ENCODE results near the gene IER2.

Gene IER2
- 602 to 1,287 reads per million in 2 donors for total RNA-seq

- DNase-seq = peak; percentile 82 to 96 (median 90)
These were observed at the start of gene IER2, which contains the start of gene STX10 for GRCh38 chr19:13150187-13150930. Gene IER2, plus strand, starts transcription at chr19:13150411. Its CDS starts 2,776 bp downstream, at chr19:13153187. Gene STX10, minus strand, starts transcription at chr19:13150375. Its CDS starts 202 bp downstream, at chr19:13150173.

DNA sequence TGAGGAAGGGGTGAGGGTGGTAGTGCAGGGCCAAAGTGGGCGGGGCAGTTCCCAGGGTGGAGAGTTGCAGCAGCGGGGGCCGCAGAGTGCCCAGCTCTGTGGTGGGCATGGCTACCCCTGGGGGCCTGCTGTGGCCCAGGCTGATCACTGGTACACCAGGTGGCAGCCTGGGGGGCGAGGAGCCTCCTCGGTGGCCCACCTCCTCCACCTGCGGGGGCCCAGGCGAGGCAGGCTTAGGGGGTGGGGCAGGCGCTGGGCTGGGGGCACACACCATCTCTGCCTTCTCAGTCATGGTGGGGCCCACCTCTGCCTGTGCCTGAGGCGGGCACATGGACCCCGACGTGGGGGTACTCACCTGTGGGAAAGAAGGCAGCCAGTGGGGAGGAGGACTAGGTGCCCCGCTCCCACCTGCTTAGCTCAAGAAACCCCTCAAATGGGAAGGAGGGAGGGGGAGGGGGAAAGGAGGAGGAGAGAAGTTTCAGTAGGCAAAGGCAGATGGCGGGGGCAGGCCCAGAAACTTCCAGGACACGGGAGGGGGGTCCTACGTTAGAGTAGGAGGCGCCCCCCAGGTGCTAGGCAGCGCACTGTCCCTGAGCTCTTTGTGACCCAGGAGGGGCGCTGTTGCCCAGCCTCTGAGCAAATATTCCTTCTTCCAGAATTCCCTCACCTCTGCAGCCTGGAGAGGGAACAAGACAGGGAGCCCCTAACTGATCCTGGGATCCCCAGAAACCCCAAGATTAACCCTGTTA, 49.2 kb upstream of the IER2 start:
- no peak for DNase-seq

GRCh38 chr19:13101590-13102415, 48.4 kb upstream of the IER2 start:
- DNase-seq = no peak

- no peak for DNase-seq
These were observed 47.9 kb upstream of the IER2 start for GRCh38 chr19:13102416-13102665.

GRCh38 chr19:13102666-13103580, 47.3 kb upstream of the IER2 start, which contains the start of gene LYL1:
Gene LYL1, minus strand, starts transcription at chr19:13102858. Its CDS starts 1,687 bp downstream, at chr19:13101171.
- peak in 1 of 5 experiments; percentile 34 for DNase-seq

DNA sequence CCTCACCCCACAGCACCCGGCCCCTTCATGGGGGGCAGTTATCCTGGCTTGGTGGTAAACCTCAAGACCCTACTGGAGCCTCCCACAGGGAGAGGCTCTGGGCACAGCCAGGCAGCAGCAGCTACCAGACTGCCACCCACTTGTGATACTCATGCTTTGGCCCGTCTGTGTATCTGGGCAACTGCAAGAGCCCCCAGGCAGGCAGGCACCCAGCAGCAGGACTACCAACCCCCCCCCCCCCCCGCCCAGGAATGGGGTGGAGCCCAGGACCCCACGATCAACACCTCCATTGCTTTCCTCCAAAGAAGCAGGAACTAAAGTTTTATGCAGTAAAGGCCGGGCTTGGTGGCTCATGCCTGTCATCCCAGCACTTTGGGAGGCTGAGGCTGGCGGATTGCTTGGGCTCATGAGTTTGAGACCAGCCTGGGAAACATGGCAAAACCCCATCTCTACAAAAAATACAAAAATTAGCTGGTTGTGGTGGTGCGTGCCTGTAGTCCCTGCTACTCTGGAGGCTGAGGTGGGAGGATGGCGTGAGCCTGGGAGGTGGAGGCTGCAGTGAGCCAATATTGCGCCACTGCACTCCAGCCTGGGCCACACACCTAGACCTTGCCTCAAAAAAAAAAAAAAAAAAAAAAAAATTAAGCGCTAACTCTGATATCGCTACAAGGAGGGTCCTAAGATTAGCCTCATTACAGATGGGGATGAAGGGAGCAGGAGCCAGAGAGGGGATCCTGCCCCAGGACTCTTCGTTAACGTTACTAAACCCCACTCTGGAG, 46.4 kb upstream of the IER2 start:
- no peak for DNase-seq

GRCh38 chr19:13104360-13104847, 45.8 kb upstream of the IER2 start:
- DNase-seq = peak; percentile 45 to 71 (median 49)

DNA sequence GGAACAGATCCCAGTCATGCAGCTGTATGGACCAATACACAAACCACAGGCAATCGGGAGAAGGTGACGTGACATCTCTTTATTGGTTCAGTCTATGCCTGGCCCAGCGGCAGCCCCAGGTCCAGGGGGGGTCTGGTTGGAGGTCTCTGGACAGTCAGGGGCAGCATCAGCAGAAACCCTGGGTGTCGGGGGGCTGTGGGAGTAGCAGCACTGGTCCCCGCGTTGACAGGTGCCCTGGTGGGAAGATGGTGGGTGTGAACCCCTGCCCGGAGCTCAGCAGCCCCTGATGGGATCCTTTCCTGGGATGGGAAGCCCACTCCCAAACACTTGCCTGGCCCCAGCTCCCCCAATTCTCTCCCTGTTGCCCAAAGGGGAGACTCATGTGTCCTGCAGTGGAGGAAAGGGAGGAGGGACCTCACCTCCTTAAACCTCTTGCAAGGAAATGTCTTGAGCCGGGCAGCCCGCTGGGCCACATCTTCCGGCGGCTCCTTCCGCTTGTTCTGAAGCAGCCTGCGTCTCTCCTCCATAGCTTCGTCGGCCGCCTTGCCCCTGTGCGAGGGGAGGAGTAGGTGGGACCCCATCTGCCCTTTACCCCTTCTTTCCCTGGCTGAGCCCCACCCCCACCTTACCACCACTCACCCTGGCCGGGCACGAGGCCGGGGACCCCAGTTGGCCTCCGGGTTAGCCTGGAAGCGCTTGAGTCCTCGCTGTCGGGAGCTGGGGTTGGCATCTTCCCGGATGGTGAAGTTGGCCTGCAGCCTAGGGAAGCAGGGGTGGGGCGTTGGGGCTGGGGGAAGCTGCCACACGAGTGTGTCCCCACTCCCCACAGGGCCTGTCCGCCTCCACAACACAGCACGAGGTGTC, 45.1 kb upstream of the IER2 start:
- peak in 1 of 5 experiments; percentile 64 for DNase-seq

- DNase-seq = no peak
These were observed 40.7 kb upstream of the IER2 start for GRCh38 chr19:13109361-13110098.

DNA sequence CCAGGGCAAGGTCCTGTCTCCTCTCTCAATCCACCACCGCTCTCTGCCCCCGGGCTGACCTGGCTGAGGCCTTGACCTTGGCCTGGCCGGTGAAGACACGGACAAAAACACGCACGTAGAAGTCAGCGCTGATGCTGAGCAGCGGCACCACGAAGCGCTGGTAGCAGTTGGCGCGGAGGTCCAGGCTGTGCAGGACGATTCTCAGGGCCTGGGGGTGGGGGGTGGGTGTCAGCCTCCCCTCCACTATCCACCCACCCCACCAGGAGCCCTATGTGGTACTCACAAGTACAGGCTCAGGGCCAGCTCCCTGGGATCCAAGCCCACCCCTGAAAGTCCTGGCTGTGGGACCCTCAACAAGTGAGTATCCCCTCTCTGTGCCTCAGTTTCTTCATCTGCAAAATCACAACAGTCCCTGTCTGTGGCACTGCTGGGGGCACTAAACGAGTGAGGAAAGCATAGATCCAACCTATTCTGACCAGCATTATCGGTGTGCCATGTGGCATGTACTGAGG, 40.1 kb upstream of the IER2 start:
- no peak for DNase-seq

- DNase-seq = no peak
These were observed 37.7 kb upstream of the IER2 start for GRCh38 chr19:13112555-13112954.

DNA sequence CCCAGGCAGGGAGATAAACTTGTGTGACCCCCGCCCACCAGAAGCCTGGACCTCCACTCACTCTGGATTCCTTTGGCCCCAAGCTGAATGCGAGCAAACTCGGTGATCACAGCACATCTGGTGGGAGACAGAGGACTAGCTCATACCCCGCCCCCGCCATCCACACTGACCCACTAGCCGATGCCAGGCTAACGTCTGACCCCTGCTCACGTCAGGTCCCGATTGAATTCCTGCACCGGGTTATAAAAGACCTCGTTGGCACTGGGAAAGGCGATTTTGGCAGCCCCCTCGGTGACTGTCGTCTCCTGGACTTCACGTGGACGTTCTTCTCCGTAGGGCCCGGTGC, 34.3 kb upstream of the IER2 start:
- no peak for DNase-seq

DNA sequence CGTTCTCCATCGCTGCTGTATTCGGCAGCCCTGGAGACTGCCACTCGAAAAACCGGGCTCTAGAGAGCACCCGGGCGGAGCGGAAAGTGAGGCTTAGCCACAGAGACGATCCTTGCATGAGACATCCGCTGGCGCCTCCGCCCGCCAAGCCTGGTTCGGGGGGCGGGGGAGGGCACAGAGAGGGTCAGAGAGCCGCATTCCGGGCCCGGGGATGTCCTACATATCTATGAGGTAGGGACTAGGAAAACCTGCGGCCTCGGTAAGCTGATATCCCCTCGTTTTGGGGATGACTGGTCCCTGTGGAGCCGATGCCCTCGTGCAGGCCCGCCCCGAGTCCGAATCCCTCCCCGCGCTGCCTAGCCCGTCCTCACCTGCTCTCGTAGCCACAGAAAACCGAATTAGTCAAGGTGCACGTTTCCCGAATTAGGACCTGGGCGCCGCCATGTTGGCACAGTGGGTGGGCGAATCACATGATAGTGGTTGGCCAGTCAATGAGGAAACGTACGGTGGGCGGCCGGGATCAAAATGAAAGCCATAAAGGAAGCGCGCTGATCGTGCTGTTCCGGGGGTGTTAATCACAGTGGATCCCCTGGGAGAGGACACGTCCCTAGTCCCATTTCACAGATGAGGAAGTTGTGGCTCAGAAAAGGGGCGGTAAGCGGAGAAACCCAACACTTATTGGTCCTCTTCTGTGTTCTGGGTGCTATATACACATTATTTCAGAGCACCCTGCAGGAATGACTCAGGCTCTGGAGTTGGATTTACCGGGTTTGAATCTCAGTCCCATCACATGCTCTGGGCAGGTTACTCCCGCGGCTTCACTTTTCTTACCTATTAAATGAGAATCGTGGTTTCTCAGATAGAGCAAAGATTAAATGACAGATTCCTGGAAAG, 33.7 kb upstream of the IER2 start, which contains the start of gene TRMT1:
Gene TRMT1, minus strand, starts transcription at position 459 of the 894 bp plus-strand sequence. Its CDS starts 341 bp downstream, at position 118.
- peak; percentile 74 to 92 (median 84) for DNase-seq

DNA sequence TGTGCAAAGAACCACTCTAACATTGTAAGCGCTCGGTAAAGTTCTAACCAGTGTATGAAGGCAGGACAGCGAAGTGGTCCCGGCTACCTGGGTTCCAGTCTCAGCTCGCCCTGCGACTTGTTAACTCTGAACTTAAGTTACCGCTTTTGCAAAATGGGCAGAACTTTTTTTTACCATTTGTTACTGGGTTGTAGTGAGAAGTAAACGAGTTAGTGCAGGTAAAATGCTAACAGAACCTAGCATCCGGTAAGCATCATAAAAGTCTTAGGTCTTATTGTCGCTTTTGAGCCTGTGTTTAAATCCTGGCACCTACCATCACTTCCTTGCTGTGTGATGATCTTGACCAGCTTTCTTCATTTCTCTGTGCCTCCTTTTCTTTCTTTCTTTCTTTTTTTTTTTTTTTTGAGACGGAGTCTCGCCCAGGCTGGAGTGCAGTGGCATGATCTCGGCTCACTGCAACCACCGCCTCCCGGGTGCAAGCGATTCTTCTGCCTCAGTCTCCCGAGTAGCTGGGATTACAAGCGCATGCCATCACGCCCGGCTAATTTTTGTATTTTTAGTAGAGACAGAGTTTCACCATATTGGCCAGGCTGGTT, 32.9 kb upstream of the IER2 start:
- peak in 2 of 5 experiments; percentile 30 to 51 for DNase-seq

DNA sequence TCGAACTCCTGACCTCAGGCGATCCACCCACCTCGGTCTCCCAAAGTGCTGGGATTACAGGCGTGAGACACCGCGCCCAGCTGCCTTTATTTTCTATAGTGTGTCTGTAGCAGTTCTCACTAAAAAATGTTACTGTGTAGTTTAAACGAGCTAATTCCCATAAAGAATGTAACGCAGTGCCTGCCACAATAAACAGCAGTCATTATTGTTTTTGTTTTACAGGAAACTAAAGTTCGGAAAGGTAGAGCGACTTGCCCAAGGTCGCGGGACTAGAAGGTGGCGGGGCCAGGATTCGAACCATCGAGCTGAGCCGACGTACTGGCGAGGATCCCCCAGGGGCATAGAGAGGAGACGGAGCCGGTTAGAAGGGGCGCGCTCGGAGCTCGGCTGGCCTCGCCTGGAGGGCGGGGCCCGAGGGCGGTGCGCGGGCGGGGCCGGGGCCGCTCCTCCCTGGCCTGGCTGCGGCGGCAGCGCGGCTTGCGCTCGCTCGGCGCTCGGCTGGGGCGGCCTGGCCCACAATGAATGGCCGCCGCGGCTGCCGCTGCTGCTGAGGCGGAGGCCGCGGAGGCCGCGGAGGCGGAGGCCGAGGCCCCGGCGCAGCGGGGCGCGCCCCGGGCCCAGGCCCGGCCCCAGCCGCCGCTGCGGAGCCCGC, 32.3 kb upstream of the IER2 start, which contains the start of gene NACC1:
Gene NACC1, plus strand, starts transcription at position 493 of the 652 bp plus-strand sequence. CDS start 16,944 bp downstream, outside the sequence.
- peak; percentile 80 to 94 (median 82) for DNase-seq

DNA sequence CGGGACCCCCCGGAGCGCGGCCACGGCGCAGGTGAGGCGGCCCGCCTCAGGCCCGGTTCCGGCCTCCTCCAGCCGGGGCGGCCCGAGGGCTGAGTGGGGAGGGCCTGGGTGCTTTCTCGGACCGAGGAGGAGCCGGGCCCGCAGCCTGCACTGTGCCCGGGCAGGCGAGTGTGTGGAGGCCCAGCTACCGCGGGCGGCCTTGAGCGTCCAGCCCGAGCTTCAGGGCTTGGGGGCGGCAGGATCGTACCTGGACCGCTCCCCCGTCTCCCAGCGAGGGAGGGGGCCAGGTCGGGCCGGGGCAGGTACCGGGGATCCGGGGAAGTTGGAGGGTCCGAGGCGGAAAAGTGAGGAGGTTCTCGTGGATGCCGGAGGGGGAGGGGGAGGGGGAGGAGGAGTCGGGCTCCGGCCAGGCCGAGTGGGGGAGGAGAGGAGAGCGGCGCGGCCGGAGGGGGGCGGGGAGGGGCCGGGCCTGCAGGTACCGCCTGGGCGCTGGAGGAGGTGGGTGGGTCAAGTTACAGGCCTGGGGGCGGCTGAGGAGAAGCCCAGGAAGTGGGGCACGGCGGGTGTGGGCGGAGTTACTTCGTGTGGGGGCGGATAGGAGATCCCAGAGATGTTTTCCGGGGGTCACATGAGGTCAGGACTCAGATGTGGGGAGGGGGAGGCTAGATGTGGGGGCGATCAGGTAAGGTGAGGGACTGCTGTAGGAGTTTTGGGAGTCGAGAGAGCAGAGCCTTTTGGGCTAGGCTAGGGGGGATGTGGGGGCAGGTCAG, 31.6 kb upstream of the IER2 start:
- DNase-seq = peak in 1 of 5 experiments; percentile 51
